Endodermal cell (in vitro differentiated cells): ENCODE results near the gene SREBF2. TPM values are rescaled to one million over a fixed set of nuclear protein-coding genes. Genes with fewer than 3 reads are reported as not detected.

Source experiments
- DNase-seq: peaks from one replicate; pipeline ENCODE4 v3.0.0-alpha.2; 2017
- H3K27ac ChIP-seq: 2 replicates; pipeline ENCODE4 v1.5.1; 2013; ENCODE audit warnings: mild to moderate bottlenecking, low read depth, low read length, moderate library complexity
- H3K27me3 ChIP-seq: 2 replicates; pipeline ENCODE4 v1.6.1; 2013; ENCODE audit warnings: mild to moderate bottlenecking, low read length, moderate library complexity; ENCODE audit not compliant: insufficient read depth, control insufficient read depth, poor library complexity, severe bottlenecking
- H3K36me3 ChIP-seq: 2 replicates; pipeline ENCODE4 v1.7.0; 2013; ENCODE audit warnings: mild to moderate bottlenecking, low read length, moderate library complexity; ENCODE audit not compliant: control insufficient read depth, insufficient read depth
- H3K4me1 ChIP-seq: one replicate; pipeline ENCODE4 v1.7.0; 2013; ENCODE audit warnings: low read length; ENCODE audit not compliant: control insufficient read depth, insufficient read depth
- H3K4me3 ChIP-seq: 2 replicates; pipeline ENCODE4 v1.5.1; 2013; ENCODE audit warnings: mild to moderate bottlenecking, low read length, moderate library complexity
- H3K9ac ChIP-seq: 2 replicates; pipeline ENCODE4 v1.6.1; 2013; ENCODE audit warnings: mild to moderate bottlenecking, low read length, moderate library complexity; ENCODE audit not compliant: poor library complexity, severe bottlenecking; ENCODE audit errors: extremely low read depth
- H3K9me3 ChIP-seq: 2 replicates; pipeline ENCODE4 v1.6.1; 2013; ENCODE audit warnings: mild to moderate bottlenecking, low read length, moderate library complexity; ENCODE audit not compliant: control insufficient read depth
- H3K27ac Mint-ChIP-seq: 2 replicates; pipeline ENCODE4 v1.8.0; 2020; ENCODE audit warnings: mixed read lengths
- H3K27me3 Mint-ChIP-seq: 2 replicates; pipeline ENCODE4 v1.8.0; 2021; ENCODE audit warnings: mild to moderate bottlenecking, mixed read lengths; ENCODE audit not compliant: insufficient read depth
- H3K36me3 Mint-ChIP-seq: 2 replicates; pipeline ENCODE4 v1.8.0; 2020; ENCODE audit warnings: low read depth, mixed read lengths
- H3K4me1 Mint-ChIP-seq: 2 replicates; pipeline ENCODE4 v1.8.0; 2020; ENCODE audit warnings: mixed read lengths
- H3K4me3 Mint-ChIP-seq: 2 replicates; pipeline ENCODE4 v1.8.0; 2020; ENCODE audit warnings: mild to moderate bottlenecking, moderate library complexity, mixed read lengths
- H3K9me3 Mint-ChIP-seq: 2 replicates; pipeline ENCODE4 v1.8.0; 2020; ENCODE audit warnings: mild to moderate bottlenecking, mixed read lengths
- WGBS, 2 experiments: methylation state at CpG; one replicate each; pipeline versions ENCODE4 v1.1.5 to v1.1.7; 2013; ENCODE audit warnings: missing lambda C conversion rate in 2 of 2, mixed read lengths in 1 of 2; ENCODE audit not compliant: insufficient coverage in 1 of 2, insufficient read length in 1 of 2; 5-methylcytosine and 5-hydroxymethylcytosine counted together
- total RNA-seq, 2 donors: library from RNA; stranded (reverse); fragmentation: NEBNext Ultra II Directional in 1 of 2; extraction: Animal tissue kit (Norgen Biotek cat#: 25700) in 1 of 2; gene quantifications; 2 replicates in 1 of 2; 3 replicates in 1 of 2; pipeline ENCODE4 v1.2.1, GENCODE V29; 2021
- TF ChIP-seq, protein P1 (sequence below): fragments of 200-600 bp; sonication (generic); conservative IDR thresholded peaks from 2 replicates; pipeline ENCODE4 v1.5.0; 2021; ENCODE audit warnings: antibody characterized with exemption, mild to moderate bottlenecking

Gene SREBF2
- total RNA-seq, 2 donors from 2014 or later, result 125 to 135 TPM

DNA sequence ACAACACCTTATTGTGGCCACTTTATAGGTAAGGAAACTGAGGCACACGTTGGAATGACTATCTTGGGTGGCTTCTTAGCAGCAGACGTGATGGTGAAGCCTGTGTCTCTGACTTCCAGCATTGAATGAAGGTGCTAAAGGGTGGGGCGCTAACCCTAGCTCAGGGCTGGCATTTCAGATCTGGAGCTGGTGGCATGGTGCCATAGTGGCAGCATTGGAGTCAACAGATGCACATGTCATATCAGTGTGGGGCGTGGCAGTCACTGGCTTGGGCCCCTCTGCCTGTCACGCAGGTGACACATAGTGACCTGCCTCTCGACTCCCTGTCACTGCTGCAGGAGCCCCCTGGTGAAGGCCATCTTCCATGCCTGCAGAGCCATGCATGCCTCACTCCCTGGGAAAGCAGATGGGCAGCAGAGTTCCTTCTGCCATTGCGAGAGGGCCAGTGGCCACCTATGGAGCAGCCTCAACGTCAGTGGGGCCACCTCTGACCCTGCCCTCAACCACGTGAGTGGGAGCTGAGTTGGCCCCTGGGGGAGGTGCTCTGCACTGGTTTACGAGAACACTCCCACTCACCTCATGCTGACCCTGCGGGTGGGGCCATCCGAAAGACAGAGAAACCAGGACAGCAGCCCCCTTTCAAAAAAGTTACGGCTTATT lies 67.2 kb downstream of the SREBF2 start:
- Histone ChIP-seq H3K36me3 (peaks cover 69% of the 10 kb centered on the region), H3K9ac (no peak overlapping the region), H3K9me3 (no peaks in the 10 kb centered on the region), H3K4me3 (no peak overlapping the region), H3K27ac (no peak overlapping the region), H3K27me3 (no peaks in the 10 kb centered on the region), H3K4me1 (no peaks in the 10 kb centered on the region)
- no peaks in the 10 kb centered on the region for H3K4me1 Mint-ChIP-seq
- TF ChIP-seq, protein P1, sequence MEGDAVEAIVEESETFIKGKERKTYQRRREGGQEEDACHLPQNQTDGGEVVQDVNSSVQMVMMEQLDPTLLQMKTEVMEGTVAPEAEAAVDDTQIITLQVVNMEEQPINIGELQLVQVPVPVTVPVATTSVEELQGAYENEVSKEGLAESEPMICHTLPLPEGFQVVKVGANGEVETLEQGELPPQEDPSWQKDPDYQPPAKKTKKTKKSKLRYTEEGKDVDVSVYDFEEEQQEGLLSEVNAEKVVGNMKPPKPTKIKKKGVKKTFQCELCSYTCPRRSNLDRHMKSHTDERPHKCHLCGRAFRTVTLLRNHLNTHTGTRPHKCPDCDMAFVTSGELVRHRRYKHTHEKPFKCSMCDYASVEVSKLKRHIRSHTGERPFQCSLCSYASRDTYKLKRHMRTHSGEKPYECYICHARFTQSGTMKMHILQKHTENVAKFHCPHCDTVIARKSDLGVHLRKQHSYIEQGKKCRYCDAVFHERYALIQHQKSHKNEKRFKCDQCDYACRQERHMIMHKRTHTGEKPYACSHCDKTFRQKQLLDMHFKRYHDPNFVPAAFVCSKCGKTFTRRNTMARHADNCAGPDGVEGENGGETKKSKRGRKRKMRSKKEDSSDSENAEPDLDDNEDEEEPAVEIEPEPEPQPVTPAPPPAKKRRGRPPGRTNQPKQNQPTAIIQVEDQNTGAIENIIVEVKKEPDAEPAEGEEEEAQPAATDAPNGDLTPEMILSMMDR, result no peak
- no peak for DNase-seq
- WGBS, 2 experiments, result 94% methylated on average over 9 to 13 of the region's 13 CpGs
- H3K27me3 Mint-ChIP-seq, result no peaks in the 10 kb centered on the region
- no peaks in the 10 kb centered on the region for H3K9me3 Mint-ChIP-seq
- H3K36me3 Mint-ChIP-seq, result peaks cover 46% of the 10 kb centered on the region
- H3K4me3 Mint-ChIP-seq, result no peak overlapping the region
- no peak overlapping the region for H3K27ac Mint-ChIP-seq

- Histone ChIP-seq H3K27me3 (no peaks in the 10 kb centered on the region), H3K27ac (no peak overlapping the region), H3K9ac (no peak overlapping the region), H3K9me3 (no peaks in the 10 kb centered on the region), H3K36me3 (peaks cover 65% of the 10 kb centered on the region), H3K4me1 (no peaks in the 10 kb centered on the region), H3K4me3 (no peak overlapping the region)
- H3K4me1 Mint-ChIP-seq, result no peaks in the 10 kb centered on the region
- H3K27ac Mint-ChIP-seq, result no peak overlapping the region
- peaks cover 51% of the 10 kb centered on the region for H3K36me3 Mint-ChIP-seq
- no peak for DNase-seq
- H3K4me3 Mint-ChIP-seq, result no peak overlapping the region
- H3K27me3 Mint-ChIP-seq, result no peaks in the 10 kb centered on the region
- WGBS, 2 experiments, result 95 to 96% methylated on average over 8 of the region's 8 CpGs
- TF ChIP-seq, protein P1, result no peak
- H3K9me3 Mint-ChIP-seq, result no peaks in the 10 kb centered on the region
Observed at GRCh38 chr22:41900652-41901312, 67.9 kb downstream of the SREBF2 start.

DNA sequence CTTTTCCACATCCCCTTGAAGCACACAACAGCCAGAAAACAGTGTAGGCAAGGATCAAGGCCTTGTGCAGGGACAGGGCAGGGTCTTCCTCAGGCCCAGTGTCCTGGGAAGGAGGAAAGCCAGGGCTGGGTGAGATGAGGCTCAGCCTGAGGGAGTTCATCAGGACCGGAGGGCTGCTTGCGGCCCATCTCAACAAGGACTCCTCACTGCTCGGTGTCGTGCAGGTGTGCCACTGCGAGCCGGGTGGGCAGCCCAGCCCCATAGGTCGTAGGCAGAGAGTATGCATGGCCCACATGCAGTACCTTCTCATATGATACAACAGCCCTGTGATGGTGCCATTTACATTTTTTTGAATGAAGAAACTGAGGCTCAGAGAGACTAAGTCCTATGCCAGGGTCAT lies 69.1 kb downstream of the SREBF2 start:
- Mint-ChIP-seq H3K9me3 (no peaks in the 10 kb centered on the region), H3K4me3 (no peak overlapping the region), H3K4me1 (no peaks in the 10 kb centered on the region), H3K27me3 (no peaks in the 10 kb centered on the region), H3K36me3 (peaks cover 44% of the 10 kb centered on the region), H3K27ac (no peak overlapping the region)
- Histone ChIP-seq H3K27me3 (no peaks in the 10 kb centered on the region), H3K4me3 (no peak overlapping the region), H3K27ac (no peak overlapping the region), H3K36me3 (peaks cover 56% of the 10 kb centered on the region), H3K4me1 (no peaks in the 10 kb centered on the region), H3K9ac (no peak overlapping the region), H3K9me3 (no peaks in the 10 kb centered on the region)
- 85 to 100% methylated on average over 5 to 7 of the region's 7 CpGs for WGBS, 2 experiments
- TF ChIP-seq, protein P1, result no peak
- DNase-seq, result no peak
